Lower leg skin (tissue), 3 donors: Measurements from ENCODE around the gene TRABD2A.

Source experiments
- POLR2A ChIP-seq, 2 donors: fragments of 450-650 bp; IDR thresholded peaks; one replicate each; pipeline ENCODE4 v1.6.1; 2016 to 2017; ENCODE audit warnings: antibody characterized with exemption in 2 of 2, mild to moderate bottlenecking in 1 of 2, moderate library complexity in 1 of 2
- TF ChIP-seq, protein P1 (sequence below), 3 donors: fragments of 450-650 bp; IDR thresholded peaks; one replicate each; pipeline ENCODE4 v1.5.1; 2016; ENCODE audit warnings: antibody characterized with exemption in 3 of 3, mild to moderate bottlenecking in 3 of 3, moderate library complexity in 2 of 3

DNA sequence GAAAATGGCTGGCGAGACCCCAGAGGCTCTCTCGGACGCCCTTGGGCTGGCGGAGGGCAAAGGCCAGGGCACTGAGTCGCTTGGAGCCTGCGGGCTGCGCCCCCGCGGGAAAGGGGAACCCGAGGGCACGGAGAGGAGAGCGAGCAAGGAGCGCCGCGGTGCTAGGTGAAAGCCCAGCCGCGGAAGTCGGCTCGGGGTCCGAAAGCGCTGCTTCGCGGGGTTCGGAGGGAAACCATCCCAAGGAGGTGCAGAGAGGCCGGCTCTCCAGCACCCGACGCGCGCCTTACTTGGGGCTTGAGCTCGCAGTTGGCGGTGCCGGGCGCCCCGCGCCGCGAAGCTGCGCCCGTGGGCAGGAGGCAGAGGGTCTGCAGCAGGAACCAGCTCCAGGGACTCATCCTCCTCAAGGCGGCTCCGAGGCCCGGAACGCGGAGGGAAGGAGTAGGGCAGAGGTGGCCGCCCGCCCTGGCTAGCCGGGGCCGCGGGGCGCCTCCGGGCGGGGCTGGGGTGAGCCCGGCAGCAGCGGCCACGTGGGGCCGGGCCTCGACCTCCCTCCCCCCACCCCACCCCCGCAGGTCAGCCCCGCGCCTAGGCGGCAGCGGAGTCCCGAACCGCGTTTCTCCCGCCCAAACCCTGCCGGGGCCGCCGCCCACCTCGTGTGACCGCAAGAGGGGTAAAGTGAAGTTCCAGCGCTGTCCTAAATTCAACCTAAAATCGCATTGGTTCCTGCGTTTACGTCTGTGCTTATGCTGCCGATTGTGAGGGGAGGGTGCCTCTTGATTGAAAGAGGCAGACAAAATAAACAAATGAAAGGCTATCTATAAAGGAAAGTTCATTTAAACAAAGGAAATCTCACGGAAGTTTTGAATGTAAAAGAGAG is at the start of gene TRABD2A:
- TF ChIP-seq, protein P1, sequence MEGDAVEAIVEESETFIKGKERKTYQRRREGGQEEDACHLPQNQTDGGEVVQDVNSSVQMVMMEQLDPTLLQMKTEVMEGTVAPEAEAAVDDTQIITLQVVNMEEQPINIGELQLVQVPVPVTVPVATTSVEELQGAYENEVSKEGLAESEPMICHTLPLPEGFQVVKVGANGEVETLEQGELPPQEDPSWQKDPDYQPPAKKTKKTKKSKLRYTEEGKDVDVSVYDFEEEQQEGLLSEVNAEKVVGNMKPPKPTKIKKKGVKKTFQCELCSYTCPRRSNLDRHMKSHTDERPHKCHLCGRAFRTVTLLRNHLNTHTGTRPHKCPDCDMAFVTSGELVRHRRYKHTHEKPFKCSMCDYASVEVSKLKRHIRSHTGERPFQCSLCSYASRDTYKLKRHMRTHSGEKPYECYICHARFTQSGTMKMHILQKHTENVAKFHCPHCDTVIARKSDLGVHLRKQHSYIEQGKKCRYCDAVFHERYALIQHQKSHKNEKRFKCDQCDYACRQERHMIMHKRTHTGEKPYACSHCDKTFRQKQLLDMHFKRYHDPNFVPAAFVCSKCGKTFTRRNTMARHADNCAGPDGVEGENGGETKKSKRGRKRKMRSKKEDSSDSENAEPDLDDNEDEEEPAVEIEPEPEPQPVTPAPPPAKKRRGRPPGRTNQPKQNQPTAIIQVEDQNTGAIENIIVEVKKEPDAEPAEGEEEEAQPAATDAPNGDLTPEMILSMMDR (IDR thresholded peaks at IDR 0.05) = no peak
- TF ChIP-seq POLR2A (IDR thresholded peaks at IDR 0.05) = no peak
